ENCODE measurements around the gene DIAPH1. TPM values are rescaled to one million over a fixed set of nuclear protein-coding genes. Genes with fewer than 3 reads are reported as not detected.

Gene DIAPH1
- total RNA-seq, 2 donors from 2014 or later = 104 to 106 TPM

- Mint-ChIP-seq H3K4me1 (peaks cover 4% of the 10 kb centered on the region), H3K9me3 (no peaks in the 10 kb centered on the region), H3K36me3 (ENCODE audit: low read depth) (peaks cover 19% of the 10 kb centered on the region), H3K27me3 (ENCODE audit: insufficient read depth) (peaks cover 6% of the 10 kb centered on the region), H3K27ac (no peak overlapping the region), H3K4me3 (no peak overlapping the region)
- Histone ChIP-seq H3K36me3 (ENCODE audit: control insufficient read depth, insufficient read depth, low read length) (peaks cover 7% of the 10 kb centered on the region), H3K4me3 (ENCODE audit: low read length) (no peak overlapping the region), H3K9me3 (ENCODE audit: control insufficient read depth, low read length) (no peaks in the 10 kb centered on the region), H3K27ac (ENCODE audit: low read depth, low read length) (no peak overlapping the region), H3K27me3 (ENCODE audit: control insufficient read depth, insufficient read depth, low read length, poor library complexity, severe bottlenecking) (peaks cover 12% of the 10 kb centered on the region), H3K9ac (ENCODE audit: extremely low read depth, low read length, poor library complexity, severe bottlenecking) (no peak overlapping the region), H3K4me1 (ENCODE audit: control insufficient read depth, insufficient read depth, low read length) (no peaks in the 10 kb centered on the region)
- 97% methylated on average over 2 of the region's 2 CpGs; no CpG with 5 or more reads in 1 of the 2 experiments for WGBS, 2 experiments (ENCODE audit: insufficient coverage in 1 of 2, insufficient read length in 1 of 2)
- DNase-seq = no peak
- TF ChIP-seq, protein P1, sequence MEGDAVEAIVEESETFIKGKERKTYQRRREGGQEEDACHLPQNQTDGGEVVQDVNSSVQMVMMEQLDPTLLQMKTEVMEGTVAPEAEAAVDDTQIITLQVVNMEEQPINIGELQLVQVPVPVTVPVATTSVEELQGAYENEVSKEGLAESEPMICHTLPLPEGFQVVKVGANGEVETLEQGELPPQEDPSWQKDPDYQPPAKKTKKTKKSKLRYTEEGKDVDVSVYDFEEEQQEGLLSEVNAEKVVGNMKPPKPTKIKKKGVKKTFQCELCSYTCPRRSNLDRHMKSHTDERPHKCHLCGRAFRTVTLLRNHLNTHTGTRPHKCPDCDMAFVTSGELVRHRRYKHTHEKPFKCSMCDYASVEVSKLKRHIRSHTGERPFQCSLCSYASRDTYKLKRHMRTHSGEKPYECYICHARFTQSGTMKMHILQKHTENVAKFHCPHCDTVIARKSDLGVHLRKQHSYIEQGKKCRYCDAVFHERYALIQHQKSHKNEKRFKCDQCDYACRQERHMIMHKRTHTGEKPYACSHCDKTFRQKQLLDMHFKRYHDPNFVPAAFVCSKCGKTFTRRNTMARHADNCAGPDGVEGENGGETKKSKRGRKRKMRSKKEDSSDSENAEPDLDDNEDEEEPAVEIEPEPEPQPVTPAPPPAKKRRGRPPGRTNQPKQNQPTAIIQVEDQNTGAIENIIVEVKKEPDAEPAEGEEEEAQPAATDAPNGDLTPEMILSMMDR (conservative IDR thresholded peaks at IDR 0.05) = peak; percentile 55
These were observed 23.0 kb upstream of the DIAPH1 start for GRCh38 chr5:141641634-141642267.

GRCh38 chr5:141640698-141641097, 21.9 kb upstream of the DIAPH1 start:
- Histone ChIP-seq H3K4me3 (ENCODE audit: low read length) (no peak overlapping the region), H3K27me3 (ENCODE audit: control insufficient read depth, insufficient read depth, low read length, poor library complexity, severe bottlenecking) (peaks cover 12% of the 10 kb centered on the region), H3K9me3 (ENCODE audit: control insufficient read depth, low read length) (no peaks in the 10 kb centered on the region), H3K27ac (ENCODE audit: low read depth, low read length) (no peak overlapping the region), H3K4me1 (ENCODE audit: control insufficient read depth, insufficient read depth, low read length) (no peaks in the 10 kb centered on the region), H3K9ac (ENCODE audit: extremely low read depth, low read length, poor library complexity, severe bottlenecking) (no peak overlapping the region), H3K36me3 (ENCODE audit: control insufficient read depth, insufficient read depth, low read length) (peaks cover 7% of the 10 kb centered on the region)
- WGBS, 2 experiments (ENCODE audit: insufficient coverage in 1 of 2, insufficient read length in 1 of 2) = 91 to 98% methylated on average over 7 to 9 of the region's 9 CpGs
- TF ChIP-seq, protein P1 (conservative IDR thresholded peaks at IDR 0.05) = no peak
- Mint-ChIP-seq H3K4me3 (no peak overlapping the region), H3K27ac (no peak overlapping the region), H3K27me3 (ENCODE audit: insufficient read depth) (peaks cover 6% of the 10 kb centered on the region), H3K36me3 (ENCODE audit: low read depth) (peaks cover 19% of the 10 kb centered on the region), H3K9me3 (no peaks in the 10 kb centered on the region), H3K4me1 (peaks cover 10% of the 10 kb centered on the region)
- DNase-seq = no peak

DNA sequence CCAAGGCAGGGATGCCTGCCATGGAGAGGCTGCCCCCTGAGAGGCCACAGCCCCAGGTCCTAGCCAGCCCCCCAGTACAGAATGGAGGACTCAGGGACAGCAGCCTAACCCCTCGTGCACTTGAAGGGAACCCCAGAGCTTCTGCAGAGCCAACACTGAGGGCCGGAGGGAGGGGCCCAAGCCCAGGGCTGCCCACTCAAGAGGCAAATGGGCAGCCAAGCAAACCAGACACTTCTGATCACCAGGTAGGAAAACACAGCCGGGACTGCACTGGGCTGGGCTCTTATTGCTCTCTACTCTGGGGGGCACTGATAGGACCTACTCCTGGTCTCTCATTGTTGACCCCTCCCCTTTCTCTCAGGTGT, 21.2 kb upstream of the DIAPH1 start:
- Histone ChIP-seq H3K27me3 (ENCODE audit: control insufficient read depth, insufficient read depth, low read length, poor library complexity, severe bottlenecking) (peaks cover 12% of the 10 kb centered on the region), H3K4me1 (ENCODE audit: control insufficient read depth, insufficient read depth, low read length) (no peaks in the 10 kb centered on the region), H3K27ac (ENCODE audit: low read depth, low read length) (no peak overlapping the region), H3K4me3 (ENCODE audit: low read length) (no peak overlapping the region), H3K36me3 (ENCODE audit: control insufficient read depth, insufficient read depth, low read length) (peaks cover 4% of the 10 kb centered on the region), H3K9ac (ENCODE audit: extremely low read depth, low read length, poor library complexity, severe bottlenecking) (no peak overlapping the region), H3K9me3 (ENCODE audit: control insufficient read depth, low read length) (no peaks in the 10 kb centered on the region)
- Mint-ChIP-seq H3K4me3 (no peak overlapping the region), H3K27me3 (ENCODE audit: insufficient read depth) (peaks cover 6% of the 10 kb centered on the region), H3K27ac (no peak overlapping the region), H3K4me1 (peaks cover 16% of the 10 kb centered on the region), H3K9me3 (no peaks in the 10 kb centered on the region), H3K36me3 (ENCODE audit: low read depth) (peaks cover 16% of the 10 kb centered on the region)
- DNase-seq = no peak
- WGBS, 2 experiments (ENCODE audit: insufficient coverage in 1 of 2, insufficient read length in 1 of 2) = 87 to 90% methylated on average over 2 to 3 of the region's 3 CpGs
- TF ChIP-seq, protein P1 (conservative IDR thresholded peaks at IDR 0.05) = no peak
